ENCODE results near the gene SPRYD4. TPM values are rescaled to one million over a fixed set of nuclear protein-coding genes. Genes with fewer than 3 reads are reported as not detected.

The SPRYD4 gene
- total RNA-seq, 1 donor from 2014 or later: 2.0 TPM

- H3K9ac ChIP-seq (ENCODE audit: low read length): peak overlapping the region; percentile 96
- DNase-seq (ENCODE audit: low read depth) (peak; percentile 60), FAIRE-seq (peak; percentile 82)
- no peaks in the 10 kb centered on the region for H3K27me3 ChIP-seq (ENCODE audit: insufficient read depth, low read length)
- peak overlapping the region; percentile 95 for H3K4me2 ChIP-seq (ENCODE audit: low read length)
- H3K36me3 ChIP-seq (ENCODE audit: insufficient read depth, low read length): no peaks in the 10 kb centered on the region
- no peaks in the 10 kb centered on the region for H3K9me3 ChIP-seq (ENCODE audit: insufficient read depth, low read depth, low read length)
- Mint-ChIP-seq H3K27me3 (ENCODE audit: low read depth, unreplicated experiment) (no peaks in the 10 kb centered on the region), H3K27ac (ENCODE audit: unreplicated experiment) (peak overlapping the region; percentile 77), H3K4me3 (ENCODE audit: unreplicated experiment) (peak overlapping the region; percentile 89), H3K36me3 (ENCODE audit: low read depth, unreplicated experiment) (no peaks in the 10 kb centered on the region), H3K4me1 (ENCODE audit: low read depth, unreplicated experiment) (peaks cover 25% of the 10 kb centered on the region), H3K9me3 (ENCODE audit: unreplicated experiment) (no peaks in the 10 kb centered on the region)
- peaks cover 15% of the 10 kb centered on the region for H3K4me1 ChIP-seq (ENCODE audit: insufficient read depth, low read length)
- no peaks in the 10 kb centered on the region for H4K20me1 ChIP-seq (ENCODE audit: insufficient read depth, low read length)
- peak overlapping the region; percentile 35 for H2AFZ ChIP-seq (ENCODE audit: low read depth, low read length)
- H3K27ac ChIP-seq (ENCODE audit: low read depth, low read length): peak overlapping the region; percentile 82
- peaks cover 51% of the 10 kb centered on the region for H3K79me2 ChIP-seq (ENCODE audit: insufficient read depth, low read length)
- TF ChIP-seq EZH2 (IDR thresholded peaks at IDR 0.05; ENCODE audit: insufficient read depth, low read length): no peak
- TF ChIP-seq, protein P1, sequence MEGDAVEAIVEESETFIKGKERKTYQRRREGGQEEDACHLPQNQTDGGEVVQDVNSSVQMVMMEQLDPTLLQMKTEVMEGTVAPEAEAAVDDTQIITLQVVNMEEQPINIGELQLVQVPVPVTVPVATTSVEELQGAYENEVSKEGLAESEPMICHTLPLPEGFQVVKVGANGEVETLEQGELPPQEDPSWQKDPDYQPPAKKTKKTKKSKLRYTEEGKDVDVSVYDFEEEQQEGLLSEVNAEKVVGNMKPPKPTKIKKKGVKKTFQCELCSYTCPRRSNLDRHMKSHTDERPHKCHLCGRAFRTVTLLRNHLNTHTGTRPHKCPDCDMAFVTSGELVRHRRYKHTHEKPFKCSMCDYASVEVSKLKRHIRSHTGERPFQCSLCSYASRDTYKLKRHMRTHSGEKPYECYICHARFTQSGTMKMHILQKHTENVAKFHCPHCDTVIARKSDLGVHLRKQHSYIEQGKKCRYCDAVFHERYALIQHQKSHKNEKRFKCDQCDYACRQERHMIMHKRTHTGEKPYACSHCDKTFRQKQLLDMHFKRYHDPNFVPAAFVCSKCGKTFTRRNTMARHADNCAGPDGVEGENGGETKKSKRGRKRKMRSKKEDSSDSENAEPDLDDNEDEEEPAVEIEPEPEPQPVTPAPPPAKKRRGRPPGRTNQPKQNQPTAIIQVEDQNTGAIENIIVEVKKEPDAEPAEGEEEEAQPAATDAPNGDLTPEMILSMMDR (IDR thresholded peaks at IDR 0.05; ENCODE audit: insufficient read depth, low read depth, low read length): no peak
- peak overlapping the region; percentile 90 for H3K4me3 ChIP-seq (ENCODE audit: insufficient read depth, low read depth, low read length)
Observed at GRCh38 chr12:56522411-56523193, 54.2 kb downstream of the SPRYD4 start.

DNA sequence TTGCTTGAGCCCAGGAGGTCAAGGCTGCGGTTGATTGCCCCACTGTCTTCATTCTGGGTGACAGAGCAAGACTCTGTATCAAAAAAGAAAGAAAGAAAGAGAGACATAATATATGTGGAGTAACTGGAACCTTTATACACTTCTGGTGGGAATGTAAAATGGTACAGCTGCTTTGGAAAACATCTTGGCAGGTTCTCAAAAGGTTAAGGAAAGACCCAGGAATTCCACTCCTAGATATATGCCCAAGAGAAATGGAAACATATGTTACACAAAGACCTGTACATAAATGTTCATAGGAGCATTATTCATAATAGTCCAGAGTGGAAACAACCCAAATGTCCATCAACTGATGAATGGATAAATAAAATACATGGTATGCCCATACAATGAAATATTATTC, 60.5 kb downstream of the SPRYD4 start:
- Histone ChIP-seq H4K20me1 (ENCODE audit: insufficient read depth, low read length) (peaks cover 21% of the 10 kb centered on the region), H3K9me3 (ENCODE audit: insufficient read depth, low read depth, low read length) (no peaks in the 10 kb centered on the region), H3K27ac (ENCODE audit: low read depth, low read length) (no peak overlapping the region), H3K4me1 (ENCODE audit: insufficient read depth, low read length) (peaks cover 9% of the 10 kb centered on the region), H2AFZ (ENCODE audit: low read depth, low read length) (no peak overlapping the region), H3K4me2 (ENCODE audit: low read length) (no peak overlapping the region), H3K36me3 (ENCODE audit: insufficient read depth, low read length) (no peaks in the 10 kb centered on the region), H3K27me3 (ENCODE audit: insufficient read depth, low read length) (no peaks in the 10 kb centered on the region), H3K9ac (ENCODE audit: low read length) (no peak overlapping the region), H3K4me3 (ENCODE audit: insufficient read depth, low read depth, low read length) (no peak overlapping the region), H3K79me2 (ENCODE audit: insufficient read depth, low read length) (peaks cover 93% of the 10 kb centered on the region)
- Mint-ChIP-seq H3K4me1 (ENCODE audit: low read depth, unreplicated experiment) (peaks cover 30% of the 10 kb centered on the region), H3K4me3 (ENCODE audit: unreplicated experiment) (no peak overlapping the region), H3K27ac (ENCODE audit: unreplicated experiment) (no peak overlapping the region), H3K36me3 (ENCODE audit: low read depth, unreplicated experiment) (peaks cover 4% of the 10 kb centered on the region), H3K9me3 (ENCODE audit: unreplicated experiment) (no peaks in the 10 kb centered on the region), H3K27me3 (ENCODE audit: low read depth, unreplicated experiment) (no peaks in the 10 kb centered on the region)
- no peak for TF ChIP-seq EZH2 (IDR thresholded peaks at IDR 0.05; ENCODE audit: insufficient read depth, low read length)
- TF ChIP-seq, protein P1 (IDR thresholded peaks at IDR 0.05; ENCODE audit: insufficient read depth, low read depth, low read length): no peak
- DNase-seq (ENCODE audit: low read depth): peak; percentile 8
- no peak for FAIRE-seq

Other genes with a start within 250 kb of the SPRYD4 start
- 85.8 and 85.9 TPM in 2 replicates for gene RNF41, start 246.7 kb upstream of the SPRYD4 start, total RNA-seq
- 29.1 and 29.9 TPM in 2 replicates for gene NABP2, start 244.2 kb upstream of the SPRYD4 start, total RNA-seq
- gene SLC39A5, start 238.5 kb upstream of the SPRYD4 start, total RNA-seq: 0.39 TPM in 1 of 2 replicates, not detected in the other
- gene ANKRD52, start 210.2 kb upstream of the SPRYD4 start, total RNA-seq: 98.4 and 105 TPM in 2 replicates
- 6.7 and 9.3 TPM in 2 replicates for gene COQ10A, start 201.6 kb upstream of the SPRYD4 start, total RNA-seq
- 171 and 212 TPM in 2 replicates for gene CS, start 168.2 kb upstream of the SPRYD4 start, total RNA-seq
- 187 and 202 TPM in 2 replicates for gene CNPY2, start 152.6 kb upstream of the SPRYD4 start, total RNA-seq
- gene PAN2, start 134.6 kb upstream of the SPRYD4 start, total RNA-seq: 10.1 and 15.4 TPM in 2 replicates
- gene IL23A, start 129.7 kb upstream of the SPRYD4 start, total RNA-seq: 0.32 TPM in 1 of 2 replicates, not detected in the other
- gene STAT2, start 108.5 kb upstream of the SPRYD4 start, total RNA-seq: 257 and 291 TPM in 2 replicates
- not detected in 2 replicates for gene APOF, start 105.7 kb upstream of the SPRYD4 start, total RNA-seq
- gene TIMELESS, start 19.2 kb upstream of the SPRYD4 start, total RNA-seq: 7.3 and 8.5 TPM in 2 replicates
- gene MIP, start 13.9 kb upstream of the SPRYD4 start, total RNA-seq: not detected in 2 replicates
- 0.94 and 1.1 TPM in 2 replicates for gene GLS2, start 19.6 kb downstream of the SPRYD4 start, total RNA-seq
- 88.3 and 111 TPM in 2 replicates for gene RBMS2, start 53.2 kb downstream of the SPRYD4 start, total RNA-seq
- gene BAZ2A, start 161.7 kb downstream of the SPRYD4 start, total RNA-seq: 105 and 107 TPM in 2 replicates
- 714 and 731 TPM in 2 replicates for gene ATP5F1B, start 177.4 kb downstream of the SPRYD4 start, total RNA-seq
- gene PTGES3, start 219.7 kb downstream of the SPRYD4 start, total RNA-seq: 206 and 226 TPM in 2 replicates